Keratinocyte (primary cell): ENCODE results near the gene APOL3. TPM values are rescaled to one million over a fixed set of nuclear protein-coding genes. Genes with fewer than 3 reads are reported as not detected.

Experiments used
- DNase-seq: peaks from one replicate; pipeline ENCODE4 v3.0.0-alpha.2; 2011; ENCODE audit warnings: low read depth, missing footprints, low spot score
- FAIRE-seq: peaks from 2 replicates; lab custom pipeline; 2011; peaks lifted over from hg19 to GRCh38; lab: Jason Lieb, UNC
- H2AFZ ChIP-seq: 2 replicates; pipeline ENCODE4 v1.6.0; 2012; ENCODE audit warnings: low read length, control low read depth, inconsistent platforms; ENCODE audit not compliant: control insufficient read depth
- H3K27ac ChIP-seq: 2 replicates; pipeline ENCODE4 v1.5.1; 2011; ENCODE audit warnings: low read length; ENCODE audit not compliant: control insufficient read depth, insufficient read depth
- H3K27me3 ChIP-seq: 3 replicates; pipeline ENCODE4 v1.6.0; 2011; ENCODE audit warnings: low read length; ENCODE audit not compliant: control insufficient read depth, insufficient read depth; ENCODE audit errors: extremely low read depth
- H3K36me3 ChIP-seq, 2 experiments: 2 replicates in 1 of 2; 3 replicates in 1 of 2; pipeline ENCODE4 v1.5.1; 2011; ENCODE audit warnings: low read length in 2 of 2, mild to moderate bottlenecking in 1 of 2; ENCODE audit not compliant: control insufficient read depth in 2 of 2, insufficient read depth in 2 of 2; ENCODE audit errors: extremely low read depth in 1 of 2
- H3K4me1 ChIP-seq: 3 replicates; pipeline ENCODE4 v1.5.1; 2011; ENCODE audit warnings: low read length; ENCODE audit not compliant: control insufficient read depth, insufficient read depth; ENCODE audit errors: extremely low read depth
- H3K4me2 ChIP-seq: 3 replicates; pipeline ENCODE4 v1.6.0; 2011; ENCODE audit warnings: low read depth, low read length; ENCODE audit not compliant: control insufficient read depth, insufficient read depth; ENCODE audit errors: extremely low read depth
- H3K4me3 ChIP-seq, 3 experiments: fragments of 200-600 bp in 1 of 3; sonication (generic) in 1 of 3; 2 replicates in 2 of 3; 3 replicates in 1 of 3; pipeline ENCODE4 v1.5.1; 2011 to 2016; ENCODE audit warnings: low read length in 3 of 3, mild to moderate bottlenecking in 3 of 3, control low read depth in 2 of 3, inconsistent platforms in 1 of 3, low read depth in 1 of 3, mixed read lengths in 1 of 3, mixed run types in 1 of 3, moderate library complexity in 1 of 3; ENCODE audit not compliant: control insufficient read depth in 2 of 3, insufficient read depth in 2 of 3; ENCODE audit errors: extremely low read depth in 1 of 3
- H3K79me2 ChIP-seq: 2 replicates; pipeline ENCODE4 v1.6.0; 2012; ENCODE audit warnings: low read length; ENCODE audit not compliant: control insufficient read depth, insufficient read depth
- H3K9ac ChIP-seq: 3 replicates; pipeline ENCODE4 v1.6.0; 2011; ENCODE audit warnings: low read length; ENCODE audit not compliant: control insufficient read depth, insufficient read depth; ENCODE audit errors: extremely low read depth
- H3K9me1 ChIP-seq: 3 replicates; pipeline ENCODE4 v1.6.0; 2011; ENCODE audit warnings: low read length; ENCODE audit not compliant: control insufficient read depth, insufficient read depth; ENCODE audit errors: extremely low read depth
- H3K9me3 ChIP-seq: 2 replicates; pipeline ENCODE4 v1.5.1; 2012; ENCODE audit warnings: low read depth, low read length; ENCODE audit not compliant: control insufficient read depth
- H4K20me1 ChIP-seq: 3 replicates; pipeline ENCODE4 v1.6.0; 2011; ENCODE audit warnings: low read length; ENCODE audit not compliant: control insufficient read depth, insufficient read depth; ENCODE audit errors: extremely low read depth
- EZH2 ChIP-seq: IDR thresholded peaks from one replicate; pipeline ENCODE4 v1.6.1; 2012; ENCODE audit warnings: inconsistent platforms, mild to moderate bottlenecking, low read length, moderate library complexity
- dilution Hi-C: fragments of 300-500 bp; cut with MboI; formaldehyde crosslinking; loops from one replicate; pipeline ENCODE4 v1.7.0; 2020; ENCODE audit warnings: low sequenced_read_pairs; ENCODE audit not compliant: extremely low pct_ligation_motif_present
- polyA plus RNA-seq, 5 experiments: library from polyadenylated mRNA; depleted of rRNA in 3 of 5; stranded (reverse) in 3 of 5; stranded (forward) in 1 of 5; unstranded in 1 of 5; fragments of >200 nt; gene quantifications; 1 replicate in 1 of 5; 2 replicates in 3 of 5; 3 replicates in 1 of 5; pipeline versions ENCODE4 v1.2.1 to v1.2.3, GENCODE V29; 2011 to 2012; ENCODE audit warnings: missing spikeins in 2 of 5, low read depth in 1 of 5, low replicate concordance in 1 of 5
- TF ChIP-seq, protein P1 (sequence below), 3 experiments: IDR thresholded peaks in 1 of 3; conservative IDR thresholded peaks in 1 of 3; optimal IDR thresholded peaks in 1 of 3; 2 replicates in 2 of 3; 3 replicates in 1 of 3; pipeline versions ENCODE3 to v1.5.1; 2011; ENCODE audit warnings: low read length in 3 of 3, mild to moderate bottlenecking in 3 of 3, moderate library complexity in 2 of 3, control low read depth in 1 of 3, inconsistent platforms in 1 of 3; ENCODE audit not compliant: insufficient read depth in 2 of 3; ENCODE audit errors: extremely low read depth in 1 of 3

Gene APOL3
- polyA plus RNA-seq, 1 donor (not counting 4 experiments of a cell fraction or from before 2014, with no cell fraction given): 0.92 TPM

DNA sequence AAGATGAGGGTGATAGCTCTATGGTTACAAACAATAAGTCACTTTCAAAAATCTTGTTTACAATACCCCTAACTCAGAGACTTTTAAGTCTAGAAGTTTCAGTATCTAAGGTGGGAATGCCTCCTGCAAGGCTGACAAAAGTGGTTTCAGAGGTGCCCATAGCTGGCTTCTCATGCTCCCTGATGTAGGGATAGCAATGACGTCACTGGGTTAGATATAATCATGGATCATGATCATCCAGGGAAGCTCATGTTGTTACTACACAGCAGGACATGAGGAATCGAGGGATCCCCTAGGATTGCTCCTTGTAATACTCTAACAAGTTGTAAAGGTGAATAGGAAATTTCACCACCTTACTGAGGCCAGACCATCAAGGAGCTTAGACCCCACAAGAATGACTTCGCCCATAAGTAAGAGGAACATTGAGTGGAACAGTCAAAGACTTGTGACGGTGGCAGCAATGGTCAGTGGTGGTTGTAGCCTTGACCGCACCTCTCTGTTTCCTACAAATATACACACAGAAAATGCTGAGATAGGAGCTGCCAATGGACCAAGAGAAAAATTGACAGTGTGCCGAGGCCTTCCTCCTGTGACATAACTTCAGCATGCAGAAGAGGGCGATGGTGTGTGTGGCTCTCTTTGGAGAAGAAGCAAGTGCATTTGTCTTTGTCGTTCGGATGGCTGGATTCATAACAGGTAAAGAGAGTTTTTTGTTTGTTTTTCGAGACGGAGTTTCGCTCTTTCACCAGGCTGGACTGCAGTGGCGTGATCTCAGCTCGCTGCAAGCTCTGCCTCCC lies 25.5 kb upstream of the APOL3 start:
- Histone ChIP-seq H3K9ac (no peak overlapping the region), H3K9me3 (no peaks in the 10 kb centered on the region), H3K4me3 (no peak overlapping the region), H3K27ac (no peak overlapping the region), H3K79me2 (no peaks in the 10 kb centered on the region), H2AFZ (no peak overlapping the region), H3K36me3 (no peaks in the 10 kb centered on the region), H4K20me1 (no peaks in the 10 kb centered on the region), H3K27me3 (peaks cover 5% of the 10 kb centered on the region), H3K4me1 (no peaks in the 10 kb centered on the region), H3K9me1 (no peaks in the 10 kb centered on the region), H3K4me2 (no peak overlapping the region)
- DNase-seq (no peak), FAIRE-seq (no peak)
- no peak for TF ChIP-seq EZH2
- TF ChIP-seq, protein P1, sequence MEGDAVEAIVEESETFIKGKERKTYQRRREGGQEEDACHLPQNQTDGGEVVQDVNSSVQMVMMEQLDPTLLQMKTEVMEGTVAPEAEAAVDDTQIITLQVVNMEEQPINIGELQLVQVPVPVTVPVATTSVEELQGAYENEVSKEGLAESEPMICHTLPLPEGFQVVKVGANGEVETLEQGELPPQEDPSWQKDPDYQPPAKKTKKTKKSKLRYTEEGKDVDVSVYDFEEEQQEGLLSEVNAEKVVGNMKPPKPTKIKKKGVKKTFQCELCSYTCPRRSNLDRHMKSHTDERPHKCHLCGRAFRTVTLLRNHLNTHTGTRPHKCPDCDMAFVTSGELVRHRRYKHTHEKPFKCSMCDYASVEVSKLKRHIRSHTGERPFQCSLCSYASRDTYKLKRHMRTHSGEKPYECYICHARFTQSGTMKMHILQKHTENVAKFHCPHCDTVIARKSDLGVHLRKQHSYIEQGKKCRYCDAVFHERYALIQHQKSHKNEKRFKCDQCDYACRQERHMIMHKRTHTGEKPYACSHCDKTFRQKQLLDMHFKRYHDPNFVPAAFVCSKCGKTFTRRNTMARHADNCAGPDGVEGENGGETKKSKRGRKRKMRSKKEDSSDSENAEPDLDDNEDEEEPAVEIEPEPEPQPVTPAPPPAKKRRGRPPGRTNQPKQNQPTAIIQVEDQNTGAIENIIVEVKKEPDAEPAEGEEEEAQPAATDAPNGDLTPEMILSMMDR (optimal IDR thresholded peaks at IDR 0.05 in 1 of 3, IDR thresholded peaks at IDR 0.05 in 1 of 3, conservative IDR thresholded peaks at IDR 0.05 in 1 of 3; ENCODE audit: extremely low read depth in 1 of 3, insufficient read depth in 2 of 3, low read length in 3 of 3): no peak
- dilution Hi-C loops: no loop called here

DNA sequence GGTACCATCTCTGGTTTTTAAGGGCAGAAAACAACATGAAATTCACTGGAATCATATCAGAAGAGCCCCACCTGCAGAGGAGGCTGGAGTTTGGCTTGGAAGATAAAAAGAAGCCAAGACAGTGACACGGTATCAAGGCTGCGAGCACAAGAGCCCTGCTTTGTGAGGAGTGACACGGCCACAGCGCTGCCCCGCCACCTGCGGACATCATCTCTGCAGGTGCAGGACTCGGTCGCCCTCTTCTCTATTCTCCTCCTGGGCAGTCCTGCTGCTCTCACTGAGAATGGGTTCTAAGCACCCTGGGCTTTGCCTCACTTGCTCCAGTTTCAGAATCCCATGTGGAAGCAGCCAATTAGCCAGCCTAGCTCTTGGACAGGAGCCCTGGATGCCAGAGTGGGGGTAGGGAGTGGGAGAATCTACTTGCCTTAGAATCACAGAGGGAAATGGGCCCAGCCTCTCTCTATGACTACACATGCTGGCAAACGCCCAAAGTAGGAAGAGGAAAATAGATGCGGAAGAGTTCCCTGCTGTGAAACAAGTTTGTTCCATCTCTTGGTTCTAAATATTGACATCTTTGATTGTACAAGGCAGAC lies 24.0 kb upstream of the APOL3 start:
- dilution Hi-C loops: no loop called here
- H3K9me3 ChIP-seq: no peaks in the 10 kb centered on the region
- H3K4me2 ChIP-seq: no peak overlapping the region
- H3K4me1 ChIP-seq: no peaks in the 10 kb centered on the region
- H3K27ac ChIP-seq: no peak overlapping the region
- H3K4me3 ChIP-seq: no peak overlapping the region
- H3K9me1 ChIP-seq: no peaks in the 10 kb centered on the region
- no peaks in the 10 kb centered on the region for H4K20me1 ChIP-seq
- H3K36me3 ChIP-seq: no peaks in the 10 kb centered on the region
- TF ChIP-seq EZH2: no peak
- TF ChIP-seq, protein P1 (optimal IDR thresholded peaks at IDR 0.05 in 1 of 3, IDR thresholded peaks at IDR 0.05 in 1 of 3, conservative IDR thresholded peaks at IDR 0.05 in 1 of 3; ENCODE audit: extremely low read depth in 1 of 3, insufficient read depth in 2 of 3, low read length in 3 of 3): no peak
- H2AFZ ChIP-seq: no peak overlapping the region
- FAIRE-seq (no peak), DNase-seq (no peak)
- H3K79me2 ChIP-seq: no peaks in the 10 kb centered on the region
- H3K9ac ChIP-seq: no peak overlapping the region
- H3K27me3 ChIP-seq: peaks cover 1% of the 10 kb centered on the region
